ENCODE results near the gene FDCSP.

FDCSP gene

DNA sequence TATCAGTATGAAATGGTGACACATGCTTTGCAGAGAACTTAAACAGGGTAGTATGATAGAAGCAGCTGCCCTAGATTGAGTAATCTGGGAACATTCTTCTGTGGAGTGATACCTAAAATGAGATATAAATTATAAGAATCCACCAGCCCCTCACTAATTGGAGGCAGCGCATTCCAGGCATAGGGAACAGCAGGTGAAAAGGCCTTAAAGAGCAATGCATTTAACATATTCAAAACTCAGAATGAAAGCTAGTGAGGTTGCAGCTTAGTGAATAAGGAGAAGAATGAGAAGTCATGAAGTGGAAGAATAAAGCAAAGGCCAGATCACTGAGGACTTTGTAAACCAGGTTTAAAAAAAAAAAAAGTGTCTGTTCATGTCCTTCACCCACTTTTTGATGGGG is 35.3 kb upstream of the FDCSP start:
- no peak overlapping the region for H2AFZ ChIP-seq (ENCODE audit: low read depth, low read length, severe bottlenecking)
- no peaks in the 10 kb centered on the region for H3F3A ChIP-seq (ENCODE audit: insufficient read depth)
- H3K9ac ChIP-seq (ENCODE audit: low read length), result no peak overlapping the region
- H3K9me3 ChIP-seq (ENCODE audit: insufficient read depth, low read length), result no peaks in the 10 kb centered on the region
- no peak for TF ChIP-seq EZH2phosphoT487 (conservative IDR thresholded peaks at IDR 0.05; ENCODE audit: low read length)
- TF ChIP-seq, protein P1, sequence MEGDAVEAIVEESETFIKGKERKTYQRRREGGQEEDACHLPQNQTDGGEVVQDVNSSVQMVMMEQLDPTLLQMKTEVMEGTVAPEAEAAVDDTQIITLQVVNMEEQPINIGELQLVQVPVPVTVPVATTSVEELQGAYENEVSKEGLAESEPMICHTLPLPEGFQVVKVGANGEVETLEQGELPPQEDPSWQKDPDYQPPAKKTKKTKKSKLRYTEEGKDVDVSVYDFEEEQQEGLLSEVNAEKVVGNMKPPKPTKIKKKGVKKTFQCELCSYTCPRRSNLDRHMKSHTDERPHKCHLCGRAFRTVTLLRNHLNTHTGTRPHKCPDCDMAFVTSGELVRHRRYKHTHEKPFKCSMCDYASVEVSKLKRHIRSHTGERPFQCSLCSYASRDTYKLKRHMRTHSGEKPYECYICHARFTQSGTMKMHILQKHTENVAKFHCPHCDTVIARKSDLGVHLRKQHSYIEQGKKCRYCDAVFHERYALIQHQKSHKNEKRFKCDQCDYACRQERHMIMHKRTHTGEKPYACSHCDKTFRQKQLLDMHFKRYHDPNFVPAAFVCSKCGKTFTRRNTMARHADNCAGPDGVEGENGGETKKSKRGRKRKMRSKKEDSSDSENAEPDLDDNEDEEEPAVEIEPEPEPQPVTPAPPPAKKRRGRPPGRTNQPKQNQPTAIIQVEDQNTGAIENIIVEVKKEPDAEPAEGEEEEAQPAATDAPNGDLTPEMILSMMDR (IDR thresholded peaks at IDR 0.05; ENCODE audit: insufficient read depth, low read length, poor library complexity, severe bottlenecking), result no peak
- no peak overlapping the region for H3K27ac ChIP-seq (ENCODE audit: low read depth, low read length)
- H3K9me2 ChIP-seq (replicated peaks; ENCODE audit: insufficient read depth, low read length), result no peaks in the 10 kb centered on the region
- no peaks in the 10 kb centered on the region for H4K20me1 ChIP-seq (ENCODE audit: low read depth, low read length)
- H3K4me3 ChIP-seq (ENCODE audit: insufficient read depth, low read length, poor library complexity, severe bottlenecking), result no peak overlapping the region
- no peaks in the 10 kb centered on the region for H3K79me2 ChIP-seq (ENCODE audit: insufficient read depth, low read length)
- no peak overlapping the region for H3K4me2 ChIP-seq (ENCODE audit: low read depth, low read length, poor library complexity, severe bottlenecking)
- no peaks in the 10 kb centered on the region for H3K36me3 ChIP-seq (ENCODE audit: low read length)
- H3K27me3 ChIP-seq (ENCODE audit: low read length), result no peaks in the 10 kb centered on the region

DNA sequence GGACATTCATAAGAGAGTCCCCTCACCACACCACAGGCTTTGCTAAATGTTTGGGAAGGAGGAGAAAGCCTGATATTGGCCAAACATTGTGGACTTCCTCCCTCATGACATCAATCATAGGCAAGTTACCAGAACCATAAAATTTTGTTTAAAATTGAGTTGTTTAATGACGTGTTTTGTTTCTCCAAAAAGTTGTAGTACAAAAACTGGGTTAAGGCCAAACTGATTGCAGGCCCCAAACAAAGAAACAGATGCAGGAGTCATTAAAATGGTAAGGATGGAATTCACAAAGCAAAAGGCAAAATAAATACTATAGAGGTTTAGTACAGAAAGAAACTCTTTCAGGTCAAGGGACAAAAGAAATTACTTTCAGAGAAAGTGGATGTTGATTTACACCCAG is 34.3 kb upstream of the FDCSP start:
- H3K4me2 ChIP-seq (ENCODE audit: low read depth, low read length, poor library complexity, severe bottlenecking), result no peak overlapping the region
- no peaks in the 10 kb centered on the region for H3K9me2 ChIP-seq (replicated peaks; ENCODE audit: insufficient read depth, low read length)
- no peaks in the 10 kb centered on the region for H4K20me1 ChIP-seq (ENCODE audit: low read depth, low read length)
- H3K9me3 ChIP-seq (ENCODE audit: insufficient read depth, low read length), result no peaks in the 10 kb centered on the region
- H3K27ac ChIP-seq (ENCODE audit: low read depth, low read length), result no peak overlapping the region
- no peaks in the 10 kb centered on the region for H3F3A ChIP-seq (ENCODE audit: insufficient read depth)
- H3K79me2 ChIP-seq (ENCODE audit: insufficient read depth, low read length), result no peaks in the 10 kb centered on the region
- no peak overlapping the region for H3K9ac ChIP-seq (ENCODE audit: low read length)
- H3K4me3 ChIP-seq (ENCODE audit: insufficient read depth, low read length, poor library complexity, severe bottlenecking), result no peak overlapping the region
- H3K27me3 ChIP-seq (ENCODE audit: low read length), result no peaks in the 10 kb centered on the region
- no peak overlapping the region for H2AFZ ChIP-seq (ENCODE audit: low read depth, low read length, severe bottlenecking)
- no peaks in the 10 kb centered on the region for H3K36me3 ChIP-seq (ENCODE audit: low read length)
- TF ChIP-seq, protein P1 (IDR thresholded peaks at IDR 0.05; ENCODE audit: insufficient read depth, low read length, poor library complexity, severe bottlenecking), result no peak
- TF ChIP-seq EZH2phosphoT487 (conservative IDR thresholded peaks at IDR 0.05; ENCODE audit: low read length), result no peak

DNA sequence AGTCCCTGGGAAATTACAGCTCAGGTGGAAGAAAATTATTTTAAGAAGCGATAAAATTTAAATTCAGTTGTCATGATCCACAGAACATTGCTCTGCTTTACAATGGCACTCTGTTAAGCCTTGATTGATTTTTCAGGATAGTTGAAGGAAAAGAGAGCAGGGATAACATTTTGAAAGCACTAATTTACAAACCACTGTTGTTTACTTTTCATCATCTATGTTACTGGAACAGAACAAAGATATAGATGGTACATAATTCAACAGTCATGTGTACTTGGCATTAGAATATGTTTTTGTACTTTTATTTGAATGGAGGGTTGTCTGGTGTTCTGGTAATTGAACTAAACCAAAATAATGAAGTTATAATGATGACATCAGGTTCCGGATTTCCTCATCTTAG is 33.0 kb upstream of the FDCSP start:
- H4K20me1 ChIP-seq (ENCODE audit: low read depth, low read length), result no peaks in the 10 kb centered on the region
- H3K4me3 ChIP-seq (ENCODE audit: insufficient read depth, low read length, poor library complexity, severe bottlenecking), result no peak overlapping the region
- no peaks in the 10 kb centered on the region for H3K9me2 ChIP-seq (replicated peaks; ENCODE audit: insufficient read depth, low read length)
- no peaks in the 10 kb centered on the region for H3K27me3 ChIP-seq (ENCODE audit: low read length)
- H3K9ac ChIP-seq (ENCODE audit: low read length), result no peak overlapping the region
- no peak overlapping the region for H3K4me2 ChIP-seq (ENCODE audit: low read depth, low read length, poor library complexity, severe bottlenecking)
- H3K27ac ChIP-seq (ENCODE audit: low read depth, low read length), result no peak overlapping the region
- no peak overlapping the region for H2AFZ ChIP-seq (ENCODE audit: low read depth, low read length, severe bottlenecking)
- no peaks in the 10 kb centered on the region for H3F3A ChIP-seq (ENCODE audit: insufficient read depth)
- no peaks in the 10 kb centered on the region for H3K79me2 ChIP-seq (ENCODE audit: insufficient read depth, low read length)
- TF ChIP-seq EZH2phosphoT487 (conservative IDR thresholded peaks at IDR 0.05; ENCODE audit: low read length), result no peak
- TF ChIP-seq, protein P1 (IDR thresholded peaks at IDR 0.05; ENCODE audit: insufficient read depth, low read length, poor library complexity, severe bottlenecking), result no peak
- H3K36me3 ChIP-seq (ENCODE audit: low read length), result no peaks in the 10 kb centered on the region
- no peaks in the 10 kb centered on the region for H3K9me3 ChIP-seq (ENCODE audit: insufficient read depth, low read length)
